HG02943 (cell line): Measurements from ENCODE around the gene NUMBL.

Source experiments
- ATAC-seq: cut with Tn5 transposase; IDR thresholded peaks from one replicate; pipeline ENCODE4 v1.9.1; 2021; ENCODE audit warnings: mild to moderate bottlenecking, low read depth, moderate library complexity; ENCODE audit not compliant: unreplicated experiment

The NUMBL gene

GRCh38 chr19:40691421-40692211 is 1.2 kb upstream of the NUMBL start:
- no peak for ATAC-seq

- ATAC-seq, result no peak
These were observed 406 bp upstream of the NUMBL start for GRCh38 chr19:40690693-40691420.

DNA sequence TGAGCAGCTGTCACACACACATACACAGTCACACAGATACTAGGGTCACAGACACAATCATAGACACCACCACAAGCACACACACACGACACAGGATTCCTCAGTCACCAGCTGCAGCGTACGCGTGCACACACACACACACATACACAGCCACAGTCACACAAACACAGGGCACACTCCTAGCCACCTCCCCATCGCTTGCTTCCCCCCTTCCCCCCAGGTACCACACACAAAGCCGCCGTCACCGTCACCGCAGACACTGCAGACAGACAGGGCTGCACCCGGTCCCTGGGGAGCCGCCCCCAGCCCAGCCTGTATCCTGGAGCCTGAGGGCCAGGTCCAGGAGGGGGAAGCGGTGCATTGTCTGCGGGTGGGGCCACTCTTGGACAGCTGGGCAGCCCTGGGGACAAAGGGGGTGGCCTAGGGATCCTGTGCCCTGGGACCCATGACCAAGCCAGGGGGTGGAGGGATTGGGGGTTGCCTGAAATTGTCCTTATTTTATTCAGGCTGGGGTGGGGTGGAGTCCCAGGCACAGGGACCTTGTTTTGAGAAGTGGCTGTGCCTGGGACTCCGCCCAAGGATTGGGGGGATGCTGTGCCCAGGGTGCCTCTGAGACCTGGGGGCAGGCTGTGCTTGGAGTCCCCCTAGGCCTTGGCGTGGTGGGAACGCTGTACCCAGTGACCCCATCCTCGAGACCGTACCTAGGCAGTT is 957 bp downstream of the NUMBL start:
- ATAC-seq, result no peak

DNA sequence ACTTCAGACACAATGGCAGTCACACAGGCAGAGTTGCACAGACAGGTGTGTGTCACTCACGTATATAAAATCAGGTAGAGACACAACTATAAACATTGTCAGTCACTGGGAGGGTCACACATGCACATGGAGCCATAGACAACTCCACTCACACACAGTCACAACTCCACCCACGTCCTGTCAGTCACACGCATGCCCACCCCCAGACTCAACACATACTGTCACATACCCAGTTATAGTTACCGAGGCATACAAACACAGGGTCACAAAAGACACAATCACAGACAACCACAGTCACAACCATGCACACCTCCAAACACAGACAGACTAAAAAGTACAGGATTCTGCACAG is 1.5 kb downstream of the NUMBL start:
- ATAC-seq, result no peak

- no peak for ATAC-seq
These were observed 2.1 kb downstream of the NUMBL start for GRCh38 chr19:40688309-40688708.

GRCh38 chr19:40687525-40688016 is 2.9 kb downstream of the NUMBL start:
- no peak for ATAC-seq

- ATAC-seq, result no peak
These were observed 3.4 kb downstream of the NUMBL start for GRCh38 chr19:40686882-40687524.

GRCh38 chr19:40685563-40685962 is 4.9 kb downstream of the NUMBL start:
- ATAC-seq, result no peak

DNA sequence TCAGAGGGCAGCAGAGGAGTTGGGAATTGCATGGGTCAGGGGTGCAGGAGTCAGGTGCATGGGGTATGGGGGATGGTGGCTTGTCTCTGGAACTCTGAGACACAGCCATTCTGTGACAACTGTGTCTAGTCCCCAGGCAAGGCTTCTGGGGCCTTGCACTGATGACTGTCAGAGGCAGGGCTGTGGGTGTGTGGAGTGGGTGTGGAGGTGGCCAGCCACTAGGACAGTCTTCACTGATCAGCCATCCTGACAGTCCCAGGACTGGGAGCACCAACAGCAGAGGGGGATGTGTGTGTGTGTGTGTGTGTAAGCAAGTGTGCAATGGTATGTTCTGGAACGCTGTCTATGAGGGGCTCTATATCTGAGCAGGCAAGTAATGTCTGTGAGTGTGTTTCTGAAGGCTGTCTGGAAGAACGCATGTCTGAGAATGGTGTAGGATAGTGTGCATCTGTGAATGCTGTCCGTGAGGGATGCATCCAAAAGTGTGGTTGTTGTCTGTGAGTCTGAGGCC is 5.4 kb downstream of the NUMBL start:
- no peak for ATAC-seq

GRCh38 chr19:40684280-40684679 is 6.2 kb downstream of the NUMBL start:
- no peak for ATAC-seq

GRCh38 chr19:40683437-40683836 is 7.0 kb downstream of the NUMBL start:
- no peak for ATAC-seq

DNA sequence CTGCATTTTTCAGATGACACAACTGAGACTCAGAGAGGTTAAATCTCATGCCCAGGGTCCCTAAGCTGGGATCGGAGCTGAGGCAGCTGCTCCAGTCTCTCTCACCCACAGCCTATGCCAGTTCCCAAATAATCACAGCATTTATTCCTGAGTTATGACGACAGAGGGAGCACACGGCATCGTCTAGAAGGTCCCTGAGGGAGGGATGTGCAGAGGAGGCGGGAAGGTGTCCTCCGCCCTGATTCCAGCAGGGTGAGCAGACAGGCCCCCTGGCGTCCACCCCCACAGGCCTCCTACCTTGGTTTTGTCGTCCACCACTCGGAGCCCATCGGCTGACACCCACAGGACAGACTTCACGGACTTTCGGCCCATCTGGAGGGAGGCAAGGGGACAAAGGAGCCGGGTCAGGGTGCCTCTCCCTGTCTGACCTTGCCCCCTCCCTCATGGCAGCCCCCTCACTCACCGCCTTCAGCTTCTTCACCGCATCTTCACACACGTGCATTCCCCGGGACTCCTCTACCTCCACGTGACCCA is 8.0 kb downstream of the NUMBL start:
- ATAC-seq, result no peak

GRCh38 chr19:40681039-40681438 is 9.4 kb downstream of the NUMBL start:
- ATAC-seq, result no peak

DNA sequence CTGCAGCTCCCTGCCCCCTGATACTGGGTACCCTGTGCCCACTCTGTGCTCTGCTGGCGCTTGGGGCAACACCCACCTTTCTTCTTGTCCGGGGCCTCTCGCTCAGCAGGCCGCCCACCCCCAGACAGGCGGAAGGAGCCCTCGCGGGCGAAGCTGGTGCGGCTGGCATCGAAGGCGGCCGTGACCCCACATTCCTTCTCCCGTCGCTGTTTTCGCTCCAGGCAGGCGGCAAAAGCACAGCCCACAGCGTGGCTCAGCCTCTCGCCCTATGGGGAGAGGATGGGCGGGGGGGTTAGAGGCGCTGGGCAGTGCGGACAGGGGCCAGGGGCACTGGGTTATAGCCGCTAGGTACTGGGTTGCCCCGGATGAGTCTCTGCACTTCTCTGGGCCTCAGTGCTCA is 13.3 kb downstream of the NUMBL start:
- ATAC-seq, result no peak

- ATAC-seq, result no peak
These were observed 16.2 kb downstream of the NUMBL start for GRCh38 chr19:40674291-40674690.

- ATAC-seq, result no peak
These were observed 17.1 kb downstream of the NUMBL start for GRCh38 chr19:40673397-40673796.

- ATAC-seq, result no peak
These were observed 17.7 kb downstream of the NUMBL start for GRCh38 chr19:40672573-40673299.

DNA sequence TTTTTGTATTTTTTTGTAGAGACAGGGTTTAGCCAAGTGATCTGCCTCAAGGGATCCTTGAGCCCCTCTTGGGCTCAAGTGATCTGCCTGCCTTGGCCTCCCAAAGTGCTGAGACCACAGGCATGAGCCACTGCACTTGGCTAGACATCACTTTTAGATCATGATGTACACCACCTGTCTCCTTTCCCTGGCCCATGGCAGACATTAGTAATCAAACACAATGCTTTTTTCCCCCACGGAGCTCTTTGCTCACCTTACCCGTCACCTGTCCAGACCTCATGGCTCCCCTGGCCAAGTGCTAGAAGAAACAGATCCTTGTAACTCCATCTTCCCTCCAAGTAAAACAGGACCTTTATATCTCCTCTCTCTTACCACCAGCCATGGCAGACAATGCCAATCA is 18.4 kb downstream of the NUMBL start:
- ATAC-seq, result no peak

DNA sequence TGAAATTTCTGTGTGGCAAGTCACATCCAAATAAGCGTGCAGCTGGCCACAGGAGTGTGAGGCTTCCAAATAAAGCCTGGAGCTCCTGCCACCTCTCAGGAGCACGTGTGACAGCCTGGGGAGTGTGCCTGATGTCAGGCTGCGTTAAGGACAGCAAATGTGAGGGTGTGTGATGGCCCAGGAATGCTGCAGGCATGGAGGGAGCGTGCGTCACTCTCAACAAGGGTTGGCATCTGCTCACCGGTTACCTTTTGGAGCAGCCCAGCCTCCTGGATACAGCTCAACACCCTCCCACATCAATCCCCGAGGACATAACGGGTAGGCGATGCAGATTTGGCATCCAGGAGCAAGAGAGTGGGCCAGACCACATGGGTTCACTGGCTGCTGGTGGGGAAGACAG is 19.0 kb downstream of the NUMBL start:
- ATAC-seq, result no peak
